Vagina (tissue), 2 donors: ENCODE measurements around the gene ITGAL.

Experiments used
- POLR2A ChIP-seq, 2 donors: fragments of 450-650 bp; IDR thresholded peaks; one replicate each; pipeline ENCODE4 v1.6.1; 2017; ENCODE audit warnings: antibody characterized with exemption in 2 of 2, mild to moderate bottlenecking in 2 of 2, moderate library complexity in 2 of 2
- POLR2AphosphoS5 ChIP-seq, 2 donors: sonication (generic); formaldehyde crosslinking; IDR thresholded peaks; one replicate each; pipeline ENCODE4 v1.9.0; 2017; ENCODE audit warnings: antibody characterized with exemption in 2 of 2, mild to moderate bottlenecking in 2 of 2, low read depth in 1 of 2; ENCODE audit not compliant: insufficient read depth in 1 of 2
- TF ChIP-seq, protein P1 (sequence below), 3 experiments: fragments of 450-650 bp in 2 of 3; fragments of 200-600 bp in 1 of 3; sonication (generic) in 1 of 3; IDR thresholded peaks; one replicate each; pipeline ENCODE4 v1.5.1; 2017 to 2019; ENCODE audit warnings: antibody characterized with exemption in 3 of 3, mild to moderate bottlenecking in 2 of 3, moderate library complexity in 2 of 3

GRCh38 chr16:30558789-30559377, 86.3 kb downstream of the ITGAL start:
- no peak for TF ChIP-seq POLR2AphosphoS5 (IDR thresholded peaks at IDR 0.05; ENCODE audit: insufficient read depth in 1 of 2, low read depth in 1 of 2)
- TF ChIP-seq, protein P1, sequence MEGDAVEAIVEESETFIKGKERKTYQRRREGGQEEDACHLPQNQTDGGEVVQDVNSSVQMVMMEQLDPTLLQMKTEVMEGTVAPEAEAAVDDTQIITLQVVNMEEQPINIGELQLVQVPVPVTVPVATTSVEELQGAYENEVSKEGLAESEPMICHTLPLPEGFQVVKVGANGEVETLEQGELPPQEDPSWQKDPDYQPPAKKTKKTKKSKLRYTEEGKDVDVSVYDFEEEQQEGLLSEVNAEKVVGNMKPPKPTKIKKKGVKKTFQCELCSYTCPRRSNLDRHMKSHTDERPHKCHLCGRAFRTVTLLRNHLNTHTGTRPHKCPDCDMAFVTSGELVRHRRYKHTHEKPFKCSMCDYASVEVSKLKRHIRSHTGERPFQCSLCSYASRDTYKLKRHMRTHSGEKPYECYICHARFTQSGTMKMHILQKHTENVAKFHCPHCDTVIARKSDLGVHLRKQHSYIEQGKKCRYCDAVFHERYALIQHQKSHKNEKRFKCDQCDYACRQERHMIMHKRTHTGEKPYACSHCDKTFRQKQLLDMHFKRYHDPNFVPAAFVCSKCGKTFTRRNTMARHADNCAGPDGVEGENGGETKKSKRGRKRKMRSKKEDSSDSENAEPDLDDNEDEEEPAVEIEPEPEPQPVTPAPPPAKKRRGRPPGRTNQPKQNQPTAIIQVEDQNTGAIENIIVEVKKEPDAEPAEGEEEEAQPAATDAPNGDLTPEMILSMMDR (IDR thresholded peaks at IDR 0.05), result no peak
- TF ChIP-seq POLR2A (IDR thresholded peaks at IDR 0.05), result peak in 1 of 2 donors; percentile 17
